HG03521 (cell line): Measurements from ENCODE around the gene MLKL.
"Not testable (repeated sequence)": the region's sequence is repeated elsewhere in the genome, so short reads cannot be mapped to it uniquely, and the experiment has no call there.

Experiments
- ATAC-seq: cut with Tn5 transposase; IDR thresholded peaks from one replicate; pipeline ENCODE4 v1.9.1; 2021; ENCODE audit warnings: mild to moderate bottlenecking, moderate library complexity; ENCODE audit not compliant: unreplicated experiment

MLKL gene

GRCh38 chr16:74732707-74733350 lies 32.2 kb upstream of the MLKL start:
- no peak for ATAC-seq

DNA sequence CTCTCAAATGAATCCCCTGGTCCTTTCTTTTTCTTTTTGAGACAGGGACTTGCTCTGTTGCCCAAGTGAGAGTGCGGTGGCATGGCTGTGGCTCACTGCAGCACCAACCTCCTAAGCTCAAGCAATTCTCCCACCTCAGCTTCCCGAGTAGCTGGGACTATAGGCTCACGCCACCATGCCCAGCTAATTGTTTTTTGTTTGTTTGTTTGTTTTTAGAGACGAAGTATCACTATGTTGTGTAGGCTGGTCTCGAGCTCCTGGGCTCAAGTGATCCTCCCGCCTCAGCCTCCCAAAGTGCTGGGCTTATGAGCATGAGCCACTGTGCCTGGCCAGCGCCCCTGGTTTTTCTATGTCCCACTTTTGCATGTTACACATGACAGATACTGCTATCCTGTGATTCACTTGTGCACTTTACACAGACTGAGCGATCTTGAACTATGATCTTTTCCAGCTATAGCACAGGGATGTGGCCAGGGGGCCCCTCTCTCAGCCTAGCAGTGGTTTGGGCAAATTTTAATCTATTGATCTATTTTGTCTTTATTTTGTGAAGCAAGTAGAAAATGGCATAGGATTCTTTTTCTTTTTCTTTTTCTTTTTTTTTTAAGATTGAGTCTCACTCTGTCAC lies 31.3 kb upstream of the MLKL start:
- ATAC-seq, result no peak

DNA sequence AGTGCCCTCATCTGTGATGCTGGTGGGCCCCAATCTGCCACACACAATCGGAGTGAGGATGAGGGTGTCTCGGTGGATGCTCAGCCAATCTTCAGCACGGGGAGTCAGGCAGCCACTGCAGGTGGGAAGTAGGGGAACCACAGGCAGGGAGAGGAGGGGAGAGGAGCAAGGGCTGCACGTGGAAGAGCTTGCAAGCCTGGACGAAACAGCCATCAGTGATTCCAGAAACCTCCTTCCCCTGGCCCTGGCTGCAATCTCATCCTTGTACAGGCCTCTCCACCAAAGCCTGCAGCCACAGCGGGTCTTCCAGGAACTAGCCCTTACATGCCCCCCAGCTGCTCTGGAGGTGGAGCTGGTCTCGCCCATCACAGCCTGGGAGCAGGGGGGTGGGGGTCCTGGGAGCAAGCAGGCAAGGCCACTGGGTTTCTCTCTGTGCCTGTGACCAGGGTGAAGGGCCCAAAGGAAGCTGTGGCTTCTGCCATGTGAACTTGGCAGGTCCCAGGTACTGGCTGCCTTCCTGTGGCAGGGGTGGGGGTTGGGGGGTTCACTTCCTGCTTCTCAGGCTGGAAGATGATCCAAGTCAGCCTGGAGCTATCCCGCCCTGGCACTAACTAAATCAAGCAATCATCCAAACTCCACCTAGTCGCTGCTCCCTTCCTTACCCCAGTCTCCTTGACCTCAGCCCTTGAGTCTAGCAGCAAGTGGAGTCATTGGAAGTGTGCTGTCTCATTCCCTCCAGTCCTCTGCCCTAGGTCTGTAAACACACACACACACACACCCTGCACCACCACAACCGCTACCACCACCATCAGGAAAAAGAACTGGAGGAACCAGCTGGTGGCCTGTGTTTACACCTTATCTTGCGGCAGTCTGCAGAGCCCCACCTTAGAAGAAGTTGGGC lies 29.4 kb upstream of the MLKL start:
- ATAC-seq, result no peak

GRCh38 chr16:74727903-74728302 lies 27.2 kb upstream of the MLKL start:
- ATAC-seq, result no peak

DNA sequence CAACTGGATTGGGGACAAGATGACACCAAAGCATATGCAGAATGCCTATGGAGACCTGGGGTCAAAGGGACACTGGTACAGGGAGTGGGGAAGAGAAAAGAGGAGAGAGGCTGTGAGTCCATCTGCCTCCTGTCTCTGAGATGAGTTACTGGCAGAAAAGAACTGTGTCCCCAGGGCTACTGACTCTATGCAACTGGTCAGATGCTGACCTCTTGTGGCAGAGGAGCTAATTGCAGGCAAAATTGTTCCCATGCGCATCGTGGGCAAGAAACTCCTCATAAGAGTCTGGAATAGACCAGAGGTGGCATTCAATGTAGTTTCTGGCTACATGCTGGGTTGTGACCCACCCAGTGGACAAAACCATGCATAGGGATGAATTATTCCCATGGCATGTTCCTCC lies 26.1 kb upstream of the MLKL start:
- no peak for ATAC-seq

GRCh38 chr16:74725651-74726455 lies 25.2 kb upstream of the MLKL start:
- ATAC-seq, result no peak

DNA sequence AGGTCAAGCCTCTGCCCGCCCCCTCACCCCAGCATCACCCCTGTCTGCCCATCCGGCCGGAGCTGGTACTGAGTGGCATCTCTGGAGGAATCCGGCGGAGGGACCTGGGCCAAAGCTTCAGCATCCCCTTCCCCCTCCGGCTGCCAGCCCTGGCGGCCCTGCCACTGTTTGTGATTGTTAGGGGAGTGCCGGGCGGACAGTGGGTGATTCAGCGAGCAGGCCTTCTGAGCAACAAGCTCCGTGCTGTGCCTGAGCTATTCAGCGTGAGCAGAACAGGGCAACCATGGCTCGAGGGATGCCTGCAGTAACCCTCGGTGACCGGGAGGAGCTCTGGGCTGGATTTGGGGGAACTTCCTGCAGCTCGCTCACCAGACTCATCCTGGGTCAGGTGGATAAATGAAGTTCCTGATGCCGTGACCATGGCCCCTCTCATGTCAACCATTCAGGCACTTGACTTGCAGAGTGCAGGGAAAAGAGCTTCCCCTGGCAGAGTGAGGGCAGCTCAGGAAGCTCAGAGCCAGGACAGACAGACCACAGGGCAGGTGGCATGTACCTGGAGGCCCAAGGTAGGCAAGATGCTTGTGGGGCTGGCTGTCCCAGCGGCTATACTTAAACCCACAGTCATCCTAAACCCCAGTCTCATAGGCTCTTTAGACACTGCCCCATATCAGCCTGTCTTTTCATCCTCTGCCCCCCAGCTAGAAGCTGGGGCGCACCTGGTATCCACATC lies 24.3 kb upstream of the MLKL start:
- ATAC-seq, result no peak

DNA sequence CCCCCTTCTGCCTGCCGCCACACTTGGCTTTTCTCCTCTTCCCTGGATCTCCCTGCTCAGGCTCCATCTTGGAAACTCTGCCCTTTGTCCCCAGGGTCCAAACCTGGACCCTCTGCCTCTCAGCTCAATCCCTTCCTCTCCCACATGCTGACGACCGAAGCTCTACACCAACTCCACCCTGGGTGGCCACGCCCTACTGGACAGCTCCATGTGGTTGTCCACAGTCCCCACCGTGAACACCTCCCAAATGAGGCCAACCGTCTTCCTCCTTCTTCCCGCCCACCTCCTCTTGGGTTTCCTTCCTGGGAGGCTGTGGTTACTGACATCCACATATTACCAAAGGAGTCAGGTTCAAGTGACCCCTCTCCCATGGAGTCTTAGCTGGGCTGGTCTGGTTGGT lies 22.6 kb upstream of the MLKL start:
- ATAC-seq, result no peak

DNA sequence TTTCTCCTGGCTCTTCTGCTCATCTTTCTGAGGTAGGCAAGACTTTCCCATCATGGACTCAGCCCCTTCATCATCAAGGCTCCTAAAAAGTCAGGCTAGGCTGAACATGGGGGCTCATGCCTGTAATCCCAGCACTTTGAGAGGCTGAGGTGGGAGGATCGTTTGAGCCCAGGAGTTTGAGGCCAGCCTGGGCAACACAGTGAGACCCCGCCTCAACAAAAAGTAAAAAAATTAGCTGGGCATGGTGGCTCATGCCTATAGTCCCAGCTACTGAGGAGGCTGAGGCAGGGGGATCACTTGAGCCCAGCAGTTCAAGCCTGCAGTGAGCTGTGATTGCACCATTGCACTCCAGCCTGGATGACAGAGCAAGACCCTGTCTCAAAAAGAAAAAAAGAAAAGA lies 21.5 kb upstream of the MLKL start:
- not testable (repeated sequence) for ATAC-seq

GRCh38 chr16:74721716-74722115 lies 21.1 kb upstream of the MLKL start:
- no peak for ATAC-seq

DNA sequence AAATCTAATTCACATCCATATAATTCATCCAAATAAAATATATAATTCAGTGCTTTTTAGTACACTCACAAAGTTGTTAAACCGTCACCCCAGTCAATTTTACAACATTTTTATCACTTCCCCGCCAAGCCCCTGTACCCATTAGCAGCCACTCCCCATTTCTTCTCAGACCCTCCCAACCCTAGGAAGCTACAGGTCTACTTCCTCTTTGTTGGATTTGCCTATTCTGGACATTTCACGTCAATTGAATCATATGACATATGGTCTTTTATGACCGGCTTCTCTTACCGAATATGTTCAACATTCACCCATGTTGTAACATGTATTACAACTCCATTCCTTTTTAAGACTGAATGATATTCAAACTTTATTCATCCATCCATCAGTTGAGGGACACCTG lies 19.9 kb upstream of the MLKL start:
- no peak for ATAC-seq

- ATAC-seq, result no peak
These were observed 18.3 kb upstream of the MLKL start for GRCh38 chr16:74718741-74719610.

DNA sequence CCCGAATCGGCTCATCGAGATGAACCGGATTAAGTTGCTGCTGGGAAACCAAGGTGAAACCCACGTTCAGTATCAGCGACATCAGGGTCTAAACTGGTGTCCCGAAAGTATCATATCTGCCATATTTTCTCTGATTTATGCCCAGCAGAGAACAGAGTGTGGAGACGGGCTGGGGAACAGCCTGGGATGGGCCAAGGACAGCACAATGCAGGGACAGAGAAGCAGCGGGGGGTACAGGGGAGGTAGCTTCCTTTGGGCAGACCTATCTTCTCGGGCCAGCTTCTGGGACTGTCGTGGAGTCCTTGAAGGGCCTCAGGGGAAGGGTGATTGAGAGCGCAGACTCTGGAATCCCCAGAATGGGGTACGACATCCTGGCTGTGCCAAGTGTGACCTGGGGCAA lies 17.5 kb upstream of the MLKL start:
- ATAC-seq, result no peak

DNA sequence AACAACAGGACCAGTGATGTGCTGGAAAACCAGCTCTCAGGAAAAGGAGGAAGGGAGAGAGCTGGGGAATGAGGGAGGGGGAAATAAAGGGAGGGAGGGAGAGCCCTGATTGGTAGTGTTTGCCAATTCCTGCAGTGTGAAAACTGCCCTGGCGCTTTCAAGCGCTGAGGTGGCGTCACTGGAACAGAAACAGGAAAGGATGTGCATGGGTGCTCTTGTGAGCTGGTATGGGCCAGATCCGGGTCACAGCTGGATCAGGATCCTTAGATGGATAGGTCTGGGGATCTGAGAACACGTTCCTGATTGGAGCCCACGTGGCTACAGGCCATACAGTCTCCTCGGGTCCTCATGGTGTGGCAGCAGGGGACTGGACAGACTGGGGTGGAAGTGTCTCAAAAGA lies 16.7 kb upstream of the MLKL start:
- ATAC-seq, result no peak

- ATAC-seq, result no peak
These were observed 15.7 kb upstream of the MLKL start for GRCh38 chr16:74716355-74716754.

GRCh38 chr16:74713876-74714275 lies 13.2 kb upstream of the MLKL start:
- no peak for ATAC-seq

DNA sequence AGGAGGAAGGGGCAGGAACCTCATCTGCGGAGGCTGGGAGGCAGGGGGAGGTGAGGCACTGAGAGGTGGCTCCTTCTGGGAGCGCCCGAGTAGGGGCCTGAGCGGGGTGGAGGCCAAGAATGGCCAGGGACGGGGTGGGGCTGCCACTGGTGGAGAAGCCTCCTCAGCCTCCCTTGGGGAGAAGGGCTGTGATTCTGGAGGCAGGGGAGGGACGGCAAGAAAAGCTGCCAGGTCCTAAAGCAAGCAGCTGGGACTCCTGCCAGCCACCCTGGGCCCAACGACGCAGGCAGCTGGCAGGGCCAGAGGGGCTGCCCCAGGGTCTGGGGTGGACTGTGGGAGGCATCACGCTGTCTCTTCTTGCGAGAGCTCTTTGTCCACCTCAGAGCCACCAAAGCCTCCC lies 12.7 kb upstream of the MLKL start:
- no peak for ATAC-seq

DNA sequence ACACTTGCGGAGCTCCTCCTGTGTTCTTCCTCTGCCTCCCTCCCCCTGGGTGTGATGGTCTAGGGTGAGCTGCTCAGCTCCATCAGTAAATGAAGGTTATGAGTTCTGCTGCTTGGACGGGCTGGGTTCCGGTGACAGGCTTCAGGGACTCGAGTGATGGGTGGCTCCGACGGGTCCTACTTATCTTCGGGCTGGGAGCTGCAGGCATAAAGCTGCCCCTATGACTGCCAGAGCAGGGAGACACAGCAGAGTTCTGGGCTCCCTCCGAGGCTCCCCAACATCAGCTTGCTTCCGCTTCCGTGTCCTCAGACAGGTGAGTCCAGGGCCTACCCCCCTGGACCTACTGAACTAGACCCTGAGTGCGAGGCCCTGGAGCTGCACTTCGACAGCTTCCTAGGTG lies 11.3 kb upstream of the MLKL start:
- no peak for ATAC-seq

GRCh38 chr16:74710401-74710800 lies 9.7 kb upstream of the MLKL start:
- ATAC-seq, result no peak
